Measurements from ENCODE around the gene CERS6.

Gene CERS6

GRCh38 chr2:168443818-168444217, 12.3 kb upstream of the CERS6 start:
- DNase-seq: no peak

GRCh38 chr2:168445960-168446359, 10.1 kb upstream of the CERS6 start:
- no peak for DNase-seq

GRCh38 chr2:168448980-168449379, 7.1 kb upstream of the CERS6 start:
- no peak for DNase-seq

GRCh38 chr2:168449419-168449818, 6.7 kb upstream of the CERS6 start:
- no peak for DNase-seq

GRCh38 chr2:168450171-168450570, 5.9 kb upstream of the CERS6 start:
- DNase-seq: no peak

- DNase-seq: no peak
Observed at GRCh38 chr2:168450732-168451131, 5.3 kb upstream of the CERS6 start.

- no peak for DNase-seq
Observed at GRCh38 chr2:168452781-168453180, 3.3 kb upstream of the CERS6 start.

- no peak for DNase-seq
Observed at GRCh38 chr2:168453404-168453803, 2.7 kb upstream of the CERS6 start.

GRCh38 chr2:168454737-168455644, 1.1 kb upstream of the CERS6 start:
- peak; percentile 29 for DNase-seq

- DNase-seq: peak; percentile 71
Observed at GRCh38 chr2:168456521-168457189, 583 bp downstream of the CERS6 start.

- DNase-seq: peak; percentile 63
Observed at GRCh38 chr2:168457190-168457895, 1.3 kb downstream of the CERS6 start.

GRCh38 chr2:168458139-168458538, 2.1 kb downstream of the CERS6 start:
- DNase-seq: no peak

GRCh38 chr2:168459256-168459655, 3.2 kb downstream of the CERS6 start:
- no peak for DNase-seq

- DNase-seq: no peak
Observed at GRCh38 chr2:168460571-168460970, 4.5 kb downstream of the CERS6 start.

GRCh38 chr2:168461178-168461941, 5.3 kb downstream of the CERS6 start:
- no peak for DNase-seq

- no peak for DNase-seq
Observed at GRCh38 chr2:168461942-168462331, 5.9 kb downstream of the CERS6 start.

GRCh38 chr2:168462543-168463045, 6.5 kb downstream of the CERS6 start:
- DNase-seq: no peak

- DNase-seq: no peak
Observed at GRCh38 chr2:168465594-168465993, 9.5 kb downstream of the CERS6 start.

GRCh38 chr2:168466190-168466737, 10.2 kb downstream of the CERS6 start:
- DNase-seq: peak; percentile 21

- DNase-seq: peak; percentile 43
Observed at GRCh38 chr2:168466834-168467565, 10.9 kb downstream of the CERS6 start.

GRCh38 chr2:168467729-168468128, 11.7 kb downstream of the CERS6 start:
- no peak for DNase-seq

- no peak for DNase-seq
Observed at GRCh38 chr2:168468354-168468753, 12.3 kb downstream of the CERS6 start.
